GM12878 (cell line): ENCODE measurements around the gene SERPINE2. TPM values are rescaled to one million over a fixed set of nuclear protein-coding genes. Genes with fewer than 3 reads are reported as not detected.

ENCODE experiments used
- ATAC-seq: fragments of 200-7000 bp; cut with Tn5 transposase; 3 replicates; pipeline ENCODE4 v1.9.1; 2020; ENCODE audit warnings: mild to moderate bottlenecking, moderate library complexity
- BruUV-seq: library from RNA; stranded (reverse); fragments of 400-500 nt; replicated peaks from 2 replicates; lab custom pipeline; 2021; lab: Mats Ljungman, UMichigan
- CTCF ChIA-PET: fragments of 300-600 bp; sonication (Branson Sonifier 250); formaldehyde crosslinking; extraction: SDS; loops from one replicate; lab custom pipeline; 2021; ENCODE audit warnings: inconsistent platforms; lab: Yijun Ruan, JAX
- POLR2A ChIA-PET: fragments of 350-600 bp; formaldehyde crosslinking; extraction: SDS; loops from one replicate; lab custom pipeline; 2021; ENCODE audit warnings: inconsistent platforms; lab: Charles Lee
- RAD21 ChIA-PET: fragments of 300-600 bp; sonication (Branson Sonifier 250); formaldehyde crosslinking; loops from one replicate; lab custom pipeline; 2023; ENCODE audit warnings: antibody characterized with exemption; ENCODE audit not compliant: unreplicated experiment; lab: Charles Lee
- SMC1A ChIA-PET: fragments of 300-600 bp; sonication (Branson Sonifier 250); formaldehyde crosslinking; loops from one replicate; lab custom pipeline; 2023; ENCODE audit not compliant: unreplicated experiment, uncharacterized antibody; lab: Charles Lee
- DNase-seq: peaks from one replicate; pipeline ENCODE4 v3.0.0-alpha.2; 2011; ENCODE audit warnings: low read depth, low spot score
- FAIRE-seq: peaks from 3 replicates; lab custom pipeline; 2011; peaks lifted over from hg19 to GRCh38; lab: Jason Lieb, UNC
- H2AFZ ChIP-seq: 2 replicates; pipeline ENCODE4 v1.6.0; 2011; ENCODE audit warnings: low read depth, low read length, control low read depth; ENCODE audit not compliant: control insufficient read depth
- H3K27ac ChIP-seq: 2 replicates; pipeline ENCODE4 v1.5.1; 2011; ENCODE audit warnings: control low read depth; ENCODE audit not compliant: control insufficient read depth, insufficient read depth
- H3K27me3 ChIP-seq, 2 experiments: replicated peaks in 1 of 2; 2 replicates each; pipeline versions ENCODE4 v1.6.0 to v1.6.1; 2011; ENCODE audit warnings: low read length in 1 of 2; ENCODE audit not compliant: control insufficient read depth in 2 of 2, insufficient read depth in 2 of 2
- H3K36me3 ChIP-seq, 2 experiments: 2 replicates each; pipeline ENCODE4 v1.5.1; 2011; ENCODE audit warnings: low read length in 1 of 2; ENCODE audit not compliant: control insufficient read depth in 2 of 2, insufficient read depth in 2 of 2
- H3K4me1 ChIP-seq: 2 replicates; pipeline ENCODE4 v1.6.1; 2011; ENCODE audit warnings: mild to moderate bottlenecking, low read length, moderate library complexity, mixed read lengths; ENCODE audit not compliant: control insufficient read depth, insufficient read depth
- H3K4me2 ChIP-seq: 2 replicates; pipeline ENCODE4 v1.6.0; 2011; ENCODE audit warnings: control low read depth; ENCODE audit not compliant: control insufficient read depth, insufficient read depth
- H3K4me3 ChIP-seq: fragments of 200-600 bp; sonication (generic); 2 replicates; pipeline ENCODE4 v1.5.1; 2016
- H3K79me2 ChIP-seq: 2 replicates; pipeline ENCODE4 v1.6.0; 2011; ENCODE audit warnings: low read length; ENCODE audit not compliant: control insufficient read depth, insufficient read depth
- H3K9ac ChIP-seq: 2 replicates; pipeline ENCODE4 v1.8.0; 2011; ENCODE audit warnings: low read length, control low read depth, mixed read lengths; ENCODE audit not compliant: control insufficient read depth, insufficient read depth
- H3K9me3 ChIP-seq: replicated peaks from 3 replicates; pipeline ENCODE4 v1.5.1; 2011; ENCODE audit warnings: mild to moderate bottlenecking, low read length; ENCODE audit not compliant: control insufficient read depth, insufficient read depth
- H4K20me1 ChIP-seq: 2 replicates; pipeline ENCODE4 v1.6.0; 2011; ENCODE audit not compliant: control insufficient read depth, insufficient read depth
- BMI1 ChIP-seq: fragments of 450-650 bp; IDR thresholded peaks from 2 replicates; pipeline ENCODE4 v1.6.1; 2016; ENCODE audit warnings: mild to moderate bottlenecking, moderate library complexity, borderline replicate concordance
- CHD1 ChIP-seq: IDR thresholded peaks from 2 replicates; pipeline ENCODE4 v1.6.1; 2012; ENCODE audit warnings: low read depth, low read length, improper control_type of control experiment
- EP300 ChIP-seq, 2 experiments: fragments of 150-350 bp in 1 of 2; IDR thresholded peaks; 2 replicates each; pipeline ENCODE4 v1.6.1; 2011 to 2012; ENCODE audit warnings: low read depth in 2 of 2, low read length in 2 of 2, borderline replicate concordance in 1 of 2, improper control_type of control experiment in 1 of 2, inconsistent platforms in 1 of 2; ENCODE audit not compliant: control insufficient read depth in 1 of 2
- GATAD2B ChIP-seq: fragments of 450-650 bp; conservative IDR thresholded peaks from 2 replicates; pipeline ENCODE4 v1.6.1; 2017; ENCODE audit warnings: low read depth, mild to moderate bottlenecking, moderate library complexity
- HDAC2 ChIP-seq: fragments of 200-600 bp; sonication (generic); IDR thresholded peaks from 2 replicates; pipeline ENCODE4 v1.6.1; 2017
- JUNB ChIP-seq: IDR thresholded peaks from 2 replicates; pipeline ENCODE4 v1.6.1; 2016; ENCODE audit warnings: antibody characterized with exemption, mild to moderate bottlenecking
- RAD51 ChIP-seq: fragments of 450-650 bp; IDR thresholded peaks from 2 replicates; pipeline ENCODE4 v1.6.1; 2016; ENCODE audit warnings: moderate library complexity, mild to moderate bottlenecking, inconsistent platforms
- SMC3 ChIP-seq: IDR thresholded peaks from 2 replicates; pipeline ENCODE4 v1.6.1; 2011; ENCODE audit warnings: low read length, improper control_type of control experiment, borderline replicate concordance
- ZNF217 ChIP-seq: fragments of 450-650 bp; IDR thresholded peaks from 2 replicates; pipeline ENCODE4 v1.6.1; 2017; ENCODE audit warnings: antibody characterized with exemption, mild to moderate bottlenecking
- WGBS: methylation state at CpG from one replicate; pipeline ENCODE4 v1.1.6; 2016; ENCODE audit warnings: low lambda C conversion rate; ENCODE audit not compliant: insufficient replicate concordance, insufficient coverage; ENCODE audit errors: missing lambda C conversion rate; 5-methylcytosine and 5-hydroxymethylcytosine counted together
- in situ Hi-C: fragments of 300-500 bp; cut with MboI; formaldehyde crosslinking; loops from 9 replicates; pipeline ENCODE4 v1.14.3; 2018; ENCODE audit warnings: mixed read lengths
- intact Hi-C: fragments of 100-400 bp; cut with micrococcal nuclease; formaldehyde crosslinking; loops from one replicate; pipeline ENCODE4 v1.14.2; 2022; ENCODE audit not compliant: unreplicated experiment
- polyA plus RNA-seq, 11 experiments: library from polyadenylated mRNA; depleted of rRNA in 4 of 11; unstranded in 6 of 11; stranded (reverse) in 5 of 11; fragments of >200 nt; fragmentation: Nextera tagmentation in 4 of 11; fragmentation: Illumina TruSeq in 1 of 11; extraction: Ambion mirVana in 4 of 11; extraction: Trizol in 1 of 11; gene quantifications; 1 replicate in 1 of 11; 2 replicates in 10 of 11; pipeline versions ENCODE4 v1.2.1 to v1.2.3, GENCODE V29; 2011 to 2016; ENCODE audit warnings: inconsistent platforms in 2 of 11, missing spikeins in 2 of 11, low read depth in 1 of 11
- total RNA-seq, 4 experiments: library from RNA; depleted of rRNA in 3 of 4; stranded (reverse); fragments of >200 nt in 3 of 4; fragmentation: Illumina TruSeq in 1 of 4; extraction: Trizol in 1 of 4; gene quantifications; 2 replicates each; pipeline versions ENCODE4 v1.2.1 to v1.2.3, GENCODE V29; 2013 to 2021
- TF ChIP-seq, protein P1 (sequence below): IDR thresholded peaks from 2 replicates; pipeline ENCODE4 v1.6.1; 2011; ENCODE audit warnings: low read depth, mild to moderate bottlenecking, low read length, moderate library complexity, borderline replicate concordance; ENCODE audit errors: extremely low read depth
- TF ChIP-seq, protein P2 (sequence below): fragments of 450-650 bp; IDR thresholded peaks from 2 replicates; pipeline ENCODE4 v1.6.1; 2014; ENCODE audit warnings: mild to moderate bottlenecking
- TF ChIP-seq, protein P3 (sequence below): fragments of 450-650 bp; formaldehyde crosslinking; IDR thresholded peaks from 2 replicates; pipeline ENCODE4 v1.5.0; 2022; ENCODE audit warnings: mild to moderate bottlenecking, missing genetic modification characterization
- TF ChIP-seq, protein P4 (sequence below): fragments of 450-650 bp; IDR thresholded peaks from 2 replicates; pipeline ENCODE4 v1.6.1; 2017; ENCODE audit warnings: antibody characterized with exemption, mild to moderate bottlenecking, moderate library complexity
- TF ChIP-seq, protein P5 (sequence below): IDR thresholded peaks from 2 replicates; pipeline ENCODE4 v1.6.1; 2012; ENCODE audit warnings: low read depth, low read length, improper control_type of control experiment

The SERPINE2 gene
- total and polyA plus RNA-seq, 10 of the 15 experiments (the other 5 are each of a cell fraction or from before 2014, with no cell fraction given) = 0.18 to 1.7 (median 0.39) TPM

DNA sequence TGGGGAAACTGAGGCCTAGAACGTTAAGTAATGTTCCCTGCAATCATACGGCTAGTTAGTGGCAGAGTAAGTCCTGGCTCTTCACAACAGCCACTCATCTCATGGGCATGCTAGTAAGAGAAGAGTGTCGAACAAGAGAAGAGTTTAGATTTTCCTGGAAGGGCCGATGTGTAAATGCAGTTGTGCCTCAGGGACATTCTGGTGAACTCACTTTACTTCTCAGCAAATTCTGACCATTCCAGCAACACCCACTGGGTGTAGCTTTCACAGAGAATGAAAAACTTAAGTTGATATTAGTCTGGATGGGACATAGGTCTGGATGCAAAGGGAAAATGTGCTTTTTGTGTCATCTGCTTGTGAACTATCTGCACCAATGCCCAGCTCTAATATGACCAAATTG, 58.3 kb downstream of the SERPINE2 start (continued):
- no peak for TF ChIP-seq CHD1
- TF ChIP-seq, protein P1, sequence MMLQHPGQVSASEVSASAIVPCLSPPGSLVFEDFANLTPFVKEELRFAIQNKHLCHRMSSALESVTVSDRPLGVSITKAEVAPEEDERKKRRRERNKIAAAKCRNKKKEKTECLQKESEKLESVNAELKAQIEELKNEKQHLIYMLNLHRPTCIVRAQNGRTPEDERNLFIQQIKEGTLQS = no peak
- TF ChIP-seq, protein P2, sequence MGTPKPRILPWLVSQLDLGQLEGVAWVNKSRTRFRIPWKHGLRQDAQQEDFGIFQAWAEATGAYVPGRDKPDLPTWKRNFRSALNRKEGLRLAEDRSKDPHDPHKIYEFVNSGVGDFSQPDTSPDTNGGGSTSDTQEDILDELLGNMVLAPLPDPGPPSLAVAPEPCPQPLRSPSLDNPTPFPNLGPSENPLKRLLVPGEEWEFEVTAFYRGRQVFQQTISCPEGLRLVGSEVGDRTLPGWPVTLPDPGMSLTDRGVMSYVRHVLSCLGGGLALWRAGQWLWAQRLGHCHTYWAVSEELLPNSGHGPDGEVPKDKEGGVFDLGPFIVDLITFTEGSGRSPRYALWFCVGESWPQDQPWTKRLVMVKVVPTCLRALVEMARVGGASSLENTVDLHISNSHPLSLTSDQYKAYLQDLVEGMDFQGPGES = no peak
- no peak for TF ChIP-seq RAD51

DNA sequence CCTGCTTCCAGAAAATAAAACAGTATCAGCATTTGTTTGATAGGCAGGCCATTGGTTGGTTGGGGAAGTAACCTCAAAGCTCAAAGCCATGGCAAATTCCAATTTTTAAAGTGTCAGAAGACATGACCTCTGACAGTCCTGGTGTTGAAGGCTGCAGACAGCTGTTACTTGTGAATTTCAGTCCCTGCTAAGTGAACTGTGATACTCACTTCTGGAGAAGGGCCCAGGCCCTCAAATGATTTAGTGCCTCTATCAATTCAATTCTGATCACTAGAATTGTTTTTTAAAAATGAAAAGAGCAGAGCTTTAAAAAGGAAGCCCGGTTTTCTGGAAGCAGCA, 58.7 kb downstream of the SERPINE2 start:
- in situ Hi-C loops (loop anchor here (25.0 kb wide), 1 partner anchor 657 kb away; no protein-coding TSS in a partner anchor), intact Hi-C loops (no loop called here)
- Histone ChIP-seq H3K36me3 (no peaks in the 10 kb centered on the region), H3K4me3 (no peak overlapping the region), H3K27me3 (no peaks in the 10 kb centered on the region; a peak in 2 of 4 replicates), H3K79me2 (no peaks in the 10 kb centered on the region), H3K9me3 (no peaks in the 10 kb centered on the region), H3K4me1 (no peaks in the 10 kb centered on the region), H3K9ac (no peak overlapping the region), H3K4me2 (no peak overlapping the region), H2AFZ (no peak overlapping the region), H3K27ac (no peak overlapping the region), H4K20me1 (no peaks in the 10 kb centered on the region)
- 0% methylated on average over 1 of the region's 1 CpG for WGBS
- POLR2A ChIA-PET = interaction anchor here (0.6 kb wide), 1 partner anchor 551 kb away, joined by 3 read pairs; no protein-coding TSS in a partner anchor
- TF ChIP-seq EP300 (IDR thresholded peaks at IDR 0.05; ENCODE audit: borderline replicate concordance in 1 of 2, control insufficient read depth in 1 of 2, low read depth in 2 of 2, low read length in 2 of 2) (no peak), JUNB (no peak), GATAD2B (no peak), ZNF217 (no peak), HDAC2 (no peak), BMI1 (no peak), SMC3 (no peak)
- TF ChIP-seq, protein P3, sequence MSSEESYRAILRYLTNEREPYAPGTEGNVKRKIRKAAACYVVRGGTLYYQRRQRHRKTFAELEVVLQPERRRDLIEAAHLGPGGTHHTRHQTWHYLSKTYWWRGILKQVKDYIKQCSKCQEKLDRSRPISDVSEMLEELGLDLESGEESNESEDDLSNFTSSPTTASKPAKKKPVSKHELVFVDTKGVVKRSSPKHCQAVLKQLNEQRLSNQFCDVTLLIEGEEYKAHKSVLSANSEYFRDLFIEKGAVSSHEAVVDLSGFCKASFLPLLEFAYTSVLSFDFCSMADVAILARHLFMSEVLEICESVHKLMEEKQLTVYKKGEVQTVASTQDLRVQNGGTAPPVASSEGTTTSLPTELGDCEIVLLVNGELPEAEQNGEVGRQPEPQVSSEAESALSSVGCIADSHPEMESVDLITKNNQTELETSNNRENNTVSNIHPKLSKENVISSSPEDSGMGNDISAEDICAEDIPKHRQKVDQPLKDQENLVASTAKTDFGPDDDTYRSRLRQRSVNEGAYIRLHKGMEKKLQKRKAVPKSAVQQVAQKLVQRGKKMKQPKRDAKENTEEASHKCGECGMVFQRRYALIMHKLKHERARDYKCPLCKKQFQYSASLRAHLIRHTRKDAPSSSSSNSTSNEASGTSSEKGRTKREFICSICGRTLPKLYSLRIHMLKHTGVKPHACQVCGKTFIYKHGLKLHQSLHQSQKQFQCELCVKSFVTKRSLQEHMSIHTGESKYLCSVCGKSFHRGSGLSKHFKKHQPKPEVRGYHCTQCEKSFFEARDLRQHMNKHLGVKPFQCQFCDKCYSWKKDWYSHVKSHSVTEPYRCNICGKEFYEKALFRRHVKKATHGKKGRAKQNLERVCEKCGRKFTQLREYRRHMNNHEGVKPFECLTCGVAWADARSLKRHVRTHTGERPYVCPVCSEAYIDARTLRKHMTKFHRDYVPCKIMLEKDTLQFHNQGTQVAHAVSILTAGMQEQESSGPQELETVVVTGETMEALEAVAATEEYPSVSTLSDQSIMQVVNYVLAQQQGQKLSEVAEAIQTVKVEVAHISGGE (CRISPR knock-in tag) = no peak
- TF ChIP-seq, protein P4, sequence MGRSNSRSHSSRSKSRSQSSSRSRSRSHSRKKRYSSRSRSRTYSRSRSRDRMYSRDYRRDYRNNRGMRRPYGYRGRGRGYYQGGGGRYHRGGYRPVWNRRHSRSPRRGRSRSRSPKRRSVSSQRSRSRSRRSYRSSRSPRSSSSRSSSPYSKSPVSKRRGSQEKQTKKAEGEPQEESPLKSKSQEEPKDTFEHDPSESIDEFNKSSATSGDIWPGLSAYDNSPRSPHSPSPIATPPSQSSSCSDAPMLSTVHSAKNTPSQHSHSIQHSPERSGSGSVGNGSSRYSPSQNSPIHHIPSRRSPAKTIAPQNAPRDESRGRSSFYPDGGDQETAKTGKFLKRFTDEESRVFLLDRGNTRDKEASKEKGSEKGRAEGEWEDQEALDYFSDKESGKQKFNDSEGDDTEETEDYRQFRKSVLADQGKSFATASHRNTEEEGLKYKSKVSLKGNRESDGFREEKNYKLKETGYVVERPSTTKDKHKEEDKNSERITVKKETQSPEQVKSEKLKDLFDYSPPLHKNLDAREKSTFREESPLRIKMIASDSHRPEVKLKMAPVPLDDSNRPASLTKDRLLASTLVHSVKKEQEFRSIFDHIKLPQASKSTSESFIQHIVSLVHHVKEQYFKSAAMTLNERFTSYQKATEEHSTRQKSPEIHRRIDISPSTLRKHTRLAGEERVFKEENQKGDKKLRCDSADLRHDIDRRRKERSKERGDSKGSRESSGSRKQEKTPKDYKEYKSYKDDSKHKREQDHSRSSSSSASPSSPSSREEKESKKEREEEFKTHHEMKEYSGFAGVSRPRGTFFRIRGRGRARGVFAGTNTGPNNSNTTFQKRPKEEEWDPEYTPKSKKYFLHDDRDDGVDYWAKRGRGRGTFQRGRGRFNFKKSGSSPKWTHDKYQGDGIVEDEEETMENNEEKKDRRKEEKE = no peak
- TF ChIP-seq, protein P5, sequence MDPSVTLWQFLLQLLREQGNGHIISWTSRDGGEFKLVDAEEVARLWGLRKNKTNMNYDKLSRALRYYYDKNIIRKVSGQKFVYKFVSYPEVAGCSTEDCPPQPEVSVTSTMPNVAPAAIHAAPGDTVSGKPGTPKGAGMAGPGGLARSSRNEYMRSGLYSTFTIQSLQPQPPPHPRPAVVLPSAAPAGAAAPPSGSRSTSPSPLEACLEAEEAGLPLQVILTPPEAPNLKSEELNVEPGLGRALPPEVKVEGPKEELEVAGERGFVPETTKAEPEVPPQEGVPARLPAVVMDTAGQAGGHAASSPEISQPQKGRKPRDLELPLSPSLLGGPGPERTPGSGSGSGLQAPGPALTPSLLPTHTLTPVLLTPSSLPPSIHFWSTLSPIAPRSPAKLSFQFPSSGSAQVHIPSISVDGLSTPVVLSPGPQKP = no peak
- RAD21 ChIA-PET = interaction anchor here (2.9 kb wide), 1 partner anchor 10 kb away, joined by 9 read pairs; no protein-coding TSS in a partner anchor
- ATAC-seq (no peak), FAIRE-seq (no peak), DNase-seq (no peak)
- CTCF ChIA-PET = interaction anchor here (0.8 to 3.6 kb wide), 4 partner anchors 9 to 343 kb away, joined by 3 to 30 read pairs (median 6); no protein-coding TSS in a partner anchor
- SMC1A ChIA-PET = interaction anchor here (1.0 to 1.9 kb wide), 4 partner anchors 10 to 304 kb away, joined by 3 to 15 read pairs (median 4); no protein-coding TSS in a partner anchor
- BruUV-seq = no TSS peak
